GM23338 (cell line): ENCODE measurements around the gene EIF3A. TPM values are rescaled to one million over a fixed set of nuclear protein-coding genes. Genes with fewer than 3 reads are reported as not detected.

ENCODE experiments used
- ATAC-seq: fragments of 200-7000 bp; cut with Tn5 transposase; 3 replicates; pipeline ENCODE4 v1.9.1; 2020
- DNase-seq: peaks from one replicate; pipeline ENCODE4 v3.0.0-alpha.2; 2015; ENCODE audit warnings: low spot score
- H2AFZ ChIP-seq: fragments of 200-600 bp; sonication (generic); 2 replicates; pipeline ENCODE4 v1.8.0; 2016; ENCODE audit warnings: antibody characterized with exemption, mild to moderate bottlenecking, moderate library complexity
- H3F3A ChIP-seq: fragments of 200-600 bp; sonication (generic); replicated peaks from 2 replicates; pipeline ENCODE4 v1.8.0; 2017; ENCODE audit warnings: antibody characterized with exemption, mixed run types, low read depth
- H3K27ac ChIP-seq: fragments of 200-600 bp; sonication (generic); 2 replicates; pipeline ENCODE4 v1.6.1; 2016; ENCODE audit warnings: low read depth
- H3K27me3 ChIP-seq: fragments of 200-600 bp; sonication (generic); 2 replicates; pipeline ENCODE4 v1.8.0; 2016; ENCODE audit warnings: mild to moderate bottlenecking, mixed run types, moderate library complexity; ENCODE audit not compliant: insufficient read depth
- H3K36me3 ChIP-seq: fragments of 200-600 bp; sonication (generic); 2 replicates; pipeline ENCODE4 v1.8.0; 2016; ENCODE audit warnings: mild to moderate bottlenecking; ENCODE audit not compliant: insufficient read depth
- H3K4me1 ChIP-seq: fragments of 200-600 bp; sonication (generic); 2 replicates; pipeline ENCODE4 v1.8.0; 2016; ENCODE audit warnings: mild to moderate bottlenecking, moderate library complexity; ENCODE audit not compliant: insufficient read depth
- H3K4me2 ChIP-seq: fragments of 200-600 bp; sonication (generic); 2 replicates; pipeline ENCODE4 v1.7.1; 2017; ENCODE audit warnings: mixed run types
- H3K4me3 ChIP-seq: fragments of 200-600 bp; sonication (generic); 2 replicates; pipeline ENCODE4 v1.6.1; 2016; ENCODE audit warnings: mixed run types
- H3K79me2 ChIP-seq: fragments of 200-600 bp; sonication (generic); replicated peaks from 2 replicates; pipeline ENCODE4 v1.8.0; 2017; ENCODE audit warnings: mild to moderate bottlenecking; ENCODE audit not compliant: insufficient read depth
- H3K9me2 ChIP-seq: fragments of 200-600 bp; sonication (generic); 2 replicates; pipeline ENCODE4 v1.8.0; 2017; ENCODE audit not compliant: insufficient read depth
- H4K20me1 ChIP-seq: fragments of 200-600 bp; sonication (generic); replicated peaks from 2 replicates; pipeline ENCODE4 v1.8.0; 2017; ENCODE audit warnings: mild to moderate bottlenecking; ENCODE audit not compliant: insufficient read depth
- H3K27ac Mint-ChIP-seq: 2 replicates; pipeline ENCODE4 v1.8.0; 2020; ENCODE audit warnings: inconsistent platforms, mild to moderate bottlenecking, moderate library complexity, mixed read lengths
- H3K27me3 Mint-ChIP-seq: 3 replicates; pipeline ENCODE4 v1.8.0; 2022; ENCODE audit warnings: low read depth, mild to moderate bottlenecking, moderate library complexity, mixed read lengths, inconsistent platforms; ENCODE audit not compliant: insufficient read depth, poor library complexity
- H3K36me3 Mint-ChIP-seq: 3 replicates; pipeline ENCODE4 v1.8.0; 2021; ENCODE audit warnings: low read depth, mild to moderate bottlenecking, inconsistent platforms, moderate library complexity, mixed read lengths
- H3K4me1 Mint-ChIP-seq: 3 replicates; pipeline ENCODE4 v1.8.0; 2020; ENCODE audit warnings: mild to moderate bottlenecking, inconsistent platforms, mixed read lengths
- H3K4me3 Mint-ChIP-seq: 3 replicates; pipeline ENCODE4 v1.8.0; 2021; ENCODE audit warnings: moderate library complexity, mild to moderate bottlenecking, inconsistent platforms, mixed read lengths
- H3K9me3 Mint-ChIP-seq: 3 replicates; pipeline ENCODE4 v1.8.0; 2020; ENCODE audit warnings: moderate library complexity, mild to moderate bottlenecking, inconsistent platforms, mixed read lengths
- CREB1 ChIP-seq: fragments of 250-450 bp; sonication (Bioruptor Pico); IDR thresholded peaks from 2 replicates; pipeline ENCODE4 v1.5.0; 2020; ENCODE audit warnings: low read depth, mild to moderate bottlenecking, moderate library complexity
- CTCF ChIP-seq, 2 experiments: fragments of 200-600 bp in 1 of 2; sonication (generic) in 1 of 2; conservative IDR thresholded peaks; 2 replicates each; pipeline versions ENCODE4 v1.5.1 to v1.6.1; 2016 to 2017; ENCODE audit warnings: antibody characterized with exemption in 2 of 2, low read depth in 2 of 2, mild to moderate bottlenecking in 2 of 2, moderate library complexity in 1 of 2
- ETS1 ChIP-seq: IDR thresholded peaks from 2 replicates; pipeline ENCODE4 v1.6.1; 2016; ENCODE audit warnings: antibody characterized with exemption
- EZH2 ChIP-seq: fragments of 200-600 bp; sonication (generic); IDR thresholded peaks from one replicate; pipeline ENCODE4 v1.8.0; 2017; ENCODE audit warnings: antibody characterized with exemption, mild to moderate bottlenecking, low read depth; ENCODE audit not compliant: unreplicated experiment
- EZH2phosphoT487 ChIP-seq: fragments of 200-600 bp; sonication (generic); IDR thresholded peaks from one replicate; pipeline ENCODE4 v1.8.1; 2018; ENCODE audit warnings: antibody characterized with exemption; ENCODE audit not compliant: unreplicated experiment
- JUNB ChIP-seq: IDR thresholded peaks from one replicate; pipeline ENCODE4 v1.6.1; 2016; ENCODE audit warnings: antibody characterized with exemption; ENCODE audit not compliant: unreplicated experiment
- NANOG ChIP-seq: IDR thresholded peaks from 2 replicates; pipeline ENCODE4 v1.6.1; 2016; ENCODE audit warnings: antibody characterized with exemption, borderline replicate concordance
- POLR2AphosphoS5 ChIP-seq: IDR thresholded peaks from 2 replicates; pipeline ENCODE4 v1.6.1; 2016; ENCODE audit warnings: antibody characterized with exemption, low read depth
- STAT1 ChIP-seq: IDR thresholded peaks from one replicate; pipeline ENCODE4 v1.6.1; 2016; ENCODE audit warnings: antibody characterized with exemption; ENCODE audit not compliant: unreplicated experiment
- ZNF114 ChIP-seq: fragments of 250-450 bp; sonication (Bioruptor Pico); IDR thresholded peaks from 2 replicates; pipeline ENCODE4 v1.5.0; 2020; ENCODE audit warnings: mild to moderate bottlenecking, moderate library complexity
- ZNF331 ChIP-seq: fragments of 250-450 bp; sonication (Bioruptor Pico); IDR thresholded peaks from 2 replicates; pipeline ENCODE4 v1.5.0; 2020; ENCODE audit warnings: low read depth, mild to moderate bottlenecking, moderate library complexity
- ZNF462 ChIP-seq: fragments of 250-450 bp; sonication (Bioruptor Pico); IDR thresholded peaks from 2 replicates; pipeline ENCODE4 v1.5.0; 2020; ENCODE audit warnings: mild to moderate bottlenecking, moderate library complexity
- polyA plus RNA-seq: library from polyadenylated mRNA; unstranded; fragments of >200 nt; fragmentation: Nextera tagmentation; extraction: Ambion mirVana; gene quantifications from 2 replicates; pipeline ENCODE4 v1.2.1, GENCODE V29; 2016
- total RNA-seq: library from RNA; depleted of rRNA; stranded (reverse); fragments of >200 nt; shearing (Covaris generic); gene quantifications from 2 replicates; pipeline ENCODE4 v1.2.3, GENCODE V29; 2014
- TF ChIP-seq, protein P1 (sequence below): IDR thresholded peaks from one replicate; pipeline ENCODE4 v1.6.1; 2018; ENCODE audit warnings: antibody characterized with exemption; ENCODE audit not compliant: unreplicated experiment

EIF3A gene
- total and polyA plus RNA-seq, 2 experiments from 2014 or later: 152 to 170 TPM

DNA sequence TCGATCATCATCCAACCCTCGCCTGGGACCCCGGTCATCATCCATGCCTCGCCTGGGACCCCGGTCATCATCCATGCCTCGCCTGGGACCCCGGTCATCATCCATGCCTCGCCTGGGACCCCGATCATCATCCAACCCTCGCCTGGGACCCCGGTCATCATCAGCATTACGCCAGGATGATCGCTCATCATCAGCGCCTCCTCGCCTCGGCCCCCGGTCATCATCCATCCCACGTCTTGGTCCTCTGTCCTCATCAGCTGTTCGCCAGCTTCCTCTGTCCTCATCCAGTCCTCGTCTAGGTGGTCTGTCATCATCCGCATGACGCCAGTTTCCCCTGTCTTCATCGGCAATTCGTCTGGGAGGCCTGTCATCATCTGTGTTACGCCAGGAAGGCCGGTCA is 38.4 kb downstream of the EIF3A start:
- no peak overlapping the region for H3K27ac Mint-ChIP-seq
- peaks cover 99% of the 10 kb centered on the region for H3K36me3 Mint-ChIP-seq
- H3K9me2 ChIP-seq: no peaks in the 10 kb centered on the region
- H2AFZ ChIP-seq: no peak overlapping the region
- no peak overlapping the region for H3K4me3 Mint-ChIP-seq
- no peak overlapping the region for H3K27ac ChIP-seq
- no peaks in the 10 kb centered on the region for H3K27me3 ChIP-seq
- peaks cover 75% of the 10 kb centered on the region for H4K20me1 ChIP-seq
- no peak overlapping the region for H3K4me3 ChIP-seq
- peaks cover 20% of the 10 kb centered on the region for H3K27me3 Mint-ChIP-seq
- H3K9me3 Mint-ChIP-seq: no peaks in the 10 kb centered on the region
- H3F3A ChIP-seq: peaks cover 35% of the 10 kb centered on the region
- no peaks in the 10 kb centered on the region for H3K4me1 Mint-ChIP-seq
- no peak for ATAC-seq
- TF ChIP-seq, protein P1, sequence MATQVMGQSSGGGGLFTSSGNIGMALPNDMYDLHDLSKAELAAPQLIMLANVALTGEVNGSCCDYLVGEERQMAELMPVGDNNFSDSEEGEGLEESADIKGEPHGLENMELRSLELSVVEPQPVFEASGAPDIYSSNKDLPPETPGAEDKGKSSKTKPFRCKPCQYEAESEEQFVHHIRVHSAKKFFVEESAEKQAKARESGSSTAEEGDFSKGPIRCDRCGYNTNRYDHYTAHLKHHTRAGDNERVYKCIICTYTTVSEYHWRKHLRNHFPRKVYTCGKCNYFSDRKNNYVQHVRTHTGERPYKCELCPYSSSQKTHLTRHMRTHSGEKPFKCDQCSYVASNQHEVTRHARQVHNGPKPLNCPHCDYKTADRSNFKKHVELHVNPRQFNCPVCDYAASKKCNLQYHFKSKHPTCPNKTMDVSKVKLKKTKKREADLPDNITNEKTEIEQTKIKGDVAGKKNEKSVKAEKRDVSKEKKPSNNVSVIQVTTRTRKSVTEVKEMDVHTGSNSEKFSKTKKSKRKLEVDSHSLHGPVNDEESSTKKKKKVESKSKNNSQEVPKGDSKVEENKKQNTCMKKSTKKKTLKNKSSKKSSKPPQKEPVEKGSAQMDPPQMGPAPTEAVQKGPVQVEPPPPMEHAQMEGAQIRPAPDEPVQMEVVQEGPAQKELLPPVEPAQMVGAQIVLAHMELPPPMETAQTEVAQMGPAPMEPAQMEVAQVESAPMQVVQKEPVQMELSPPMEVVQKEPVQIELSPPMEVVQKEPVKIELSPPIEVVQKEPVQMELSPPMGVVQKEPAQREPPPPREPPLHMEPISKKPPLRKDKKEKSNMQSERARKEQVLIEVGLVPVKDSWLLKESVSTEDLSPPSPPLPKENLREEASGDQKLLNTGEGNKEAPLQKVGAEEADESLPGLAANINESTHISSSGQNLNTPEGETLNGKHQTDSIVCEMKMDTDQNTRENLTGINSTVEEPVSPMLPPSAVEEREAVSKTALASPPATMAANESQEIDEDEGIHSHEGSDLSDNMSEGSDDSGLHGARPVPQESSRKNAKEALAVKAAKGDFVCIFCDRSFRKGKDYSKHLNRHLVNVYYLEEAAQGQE: no peak
- TF ChIP-seq ETS1 (no peak), NANOG (no peak), POLR2AphosphoS5 (no peak), EZH2phosphoT487 (no peak), CTCF (conservative IDR thresholded peaks at IDR 0.05; ENCODE audit: low read depth in 2 of 2) (no peak), STAT1 (no peak), ZNF331 (CRISPR knock-in tag) (no peak), ZNF462 (CRISPR knock-in tag) (no peak), JUNB (no peak), EZH2 (no peak), ZNF114 (CRISPR knock-in tag) (no peak), CREB1 (CRISPR knock-in tag) (no peak)
- no peak for DNase-seq
- peaks cover 98% of the 10 kb centered on the region for H3K36me3 ChIP-seq
- no peaks in the 10 kb centered on the region for H3K4me1 ChIP-seq
- H3K4me2 ChIP-seq: no peak overlapping the region
- H3K79me2 ChIP-seq: peaks cover 90% of the 10 kb centered on the region
